Measurements from ENCODE around the gene LDB2.

LDB2 gene

DNA sequence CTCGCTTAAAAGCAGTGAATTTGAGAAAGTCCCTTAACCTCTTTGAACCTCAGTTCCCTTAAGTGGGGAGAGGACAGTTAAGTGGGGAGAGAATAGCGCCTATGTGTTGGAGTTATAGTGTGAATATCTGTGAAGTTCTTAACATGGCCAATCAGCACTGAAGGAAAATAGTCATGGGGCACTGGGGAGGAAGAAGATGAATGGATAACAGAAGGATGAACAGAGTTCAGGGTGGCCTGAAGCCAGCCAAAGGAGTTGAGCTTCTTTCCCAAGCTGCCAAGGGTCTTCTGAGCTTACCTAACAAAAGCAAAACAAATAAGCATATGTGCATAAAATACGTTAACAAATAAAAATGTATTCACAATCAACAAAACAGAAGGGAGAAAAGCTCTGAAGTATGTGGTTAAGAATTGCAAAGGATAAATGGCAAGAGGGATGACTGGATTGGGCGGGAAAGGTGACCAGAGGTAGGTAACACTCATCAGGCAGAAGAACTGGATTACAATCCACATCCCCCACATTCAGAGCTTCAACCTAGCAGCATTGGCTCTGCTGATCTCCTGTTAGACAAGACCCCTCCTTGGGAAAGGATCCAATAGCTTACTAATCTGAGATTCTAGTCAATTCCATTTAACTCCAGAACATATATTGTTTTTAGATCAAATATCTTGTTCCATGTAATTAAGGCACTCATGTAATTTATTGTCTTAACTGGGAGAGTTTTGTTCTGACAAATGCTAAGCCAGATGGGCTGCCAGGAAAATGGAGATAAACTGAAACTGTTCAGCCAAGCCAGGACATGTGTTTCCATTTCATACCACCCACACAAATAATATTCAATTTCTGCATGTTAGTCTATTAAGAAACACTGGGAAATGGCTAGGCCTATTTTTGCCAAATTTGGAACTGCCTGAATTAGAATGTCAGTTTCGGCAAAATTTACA lies 221.2 kb downstream of the LDB2 start:
- no peak for DNase-seq

DNA sequence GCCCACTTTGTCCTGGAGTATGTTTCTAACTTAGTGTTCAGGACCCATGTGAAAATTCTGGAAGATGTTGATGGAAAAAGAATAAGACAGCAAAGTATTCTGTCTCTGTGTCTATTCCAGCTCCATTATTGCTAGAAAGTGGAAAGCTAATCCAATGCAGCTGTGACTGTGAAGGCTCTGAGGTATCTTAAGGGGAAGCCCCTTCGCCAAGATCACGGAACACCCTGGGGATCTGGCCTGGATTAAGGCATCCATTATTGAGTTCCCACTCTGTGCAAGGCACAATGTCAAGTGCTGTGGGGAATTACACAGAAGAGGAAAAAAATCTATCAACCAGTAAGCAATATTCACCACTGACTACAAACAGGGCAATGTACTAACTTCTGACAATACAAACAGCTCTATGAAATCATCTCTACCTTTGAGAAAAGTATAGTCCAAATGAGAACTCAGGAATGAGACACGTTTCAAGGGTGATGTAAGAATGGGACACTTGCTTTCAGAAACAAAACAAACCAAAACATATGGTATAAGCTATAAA lies 222.1 kb downstream of the LDB2 start:
- DNase-seq: no peak

DNA sequence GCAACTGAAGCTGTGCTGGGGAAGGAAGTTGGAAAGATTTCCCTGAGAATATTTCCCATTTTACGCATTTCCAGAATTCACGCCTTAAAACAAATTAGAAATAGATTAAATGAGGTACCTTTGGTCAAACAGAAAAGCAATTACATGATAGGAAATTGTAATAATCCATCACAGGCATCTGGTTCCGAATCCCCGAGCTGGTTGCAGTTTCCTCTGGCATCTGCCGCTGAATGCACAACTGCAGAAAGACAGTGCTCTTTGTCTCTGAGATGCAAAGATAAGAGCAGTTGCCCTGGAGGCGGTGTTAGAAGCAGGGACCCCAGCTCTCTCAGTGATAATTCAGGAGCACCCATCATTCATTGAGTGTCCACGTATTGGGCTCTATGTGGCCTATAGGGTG lies 224.4 kb downstream of the LDB2 start:
- DNase-seq: no peak

GRCh38 chr4:16672421-16672820 lies 226.0 kb downstream of the LDB2 start:
- no peak for DNase-seq

DNA sequence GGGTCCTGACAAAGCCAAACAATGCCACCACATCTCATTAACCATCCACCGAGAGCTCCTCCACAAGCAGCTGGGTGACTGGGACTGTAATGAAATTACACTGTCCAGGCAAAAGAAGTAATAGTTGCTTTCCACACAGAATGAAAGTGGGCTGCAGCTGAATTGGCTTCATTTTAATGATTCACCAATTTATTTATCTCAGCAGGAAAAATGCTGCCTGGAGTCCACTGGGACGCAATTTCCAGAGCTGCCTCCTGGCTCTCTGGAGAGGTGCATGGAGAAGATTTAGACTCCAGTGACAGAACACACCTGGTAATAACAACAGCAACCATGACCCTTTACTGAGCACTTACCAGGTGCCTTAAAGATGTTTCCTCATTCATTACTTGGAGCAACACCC lies 226.7 kb downstream of the LDB2 start:
- DNase-seq: no peak

GRCh38 chr4:16670727-16671126 lies 227.7 kb downstream of the LDB2 start:
- no peak for DNase-seq

DNA sequence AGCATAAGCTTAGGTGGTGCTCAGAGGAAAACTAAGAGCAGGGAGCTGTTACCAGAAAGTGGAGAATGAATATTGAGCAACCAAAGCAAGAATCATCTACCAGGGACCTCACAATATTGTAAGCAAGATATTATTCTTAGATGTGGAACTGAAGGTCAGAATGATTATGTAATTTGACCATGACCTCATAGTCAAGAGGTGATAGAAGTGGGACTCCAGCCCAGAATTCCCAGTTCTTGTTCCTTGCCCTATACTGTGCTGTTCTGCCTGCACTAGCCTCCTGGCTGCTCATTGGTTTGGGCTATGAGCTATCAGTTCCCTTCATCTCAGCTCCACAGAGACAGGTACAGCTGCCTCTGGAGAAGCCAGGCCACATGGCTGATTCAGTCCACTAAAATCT lies 229.4 kb downstream of the LDB2 start:
- no peak for DNase-seq

DNA sequence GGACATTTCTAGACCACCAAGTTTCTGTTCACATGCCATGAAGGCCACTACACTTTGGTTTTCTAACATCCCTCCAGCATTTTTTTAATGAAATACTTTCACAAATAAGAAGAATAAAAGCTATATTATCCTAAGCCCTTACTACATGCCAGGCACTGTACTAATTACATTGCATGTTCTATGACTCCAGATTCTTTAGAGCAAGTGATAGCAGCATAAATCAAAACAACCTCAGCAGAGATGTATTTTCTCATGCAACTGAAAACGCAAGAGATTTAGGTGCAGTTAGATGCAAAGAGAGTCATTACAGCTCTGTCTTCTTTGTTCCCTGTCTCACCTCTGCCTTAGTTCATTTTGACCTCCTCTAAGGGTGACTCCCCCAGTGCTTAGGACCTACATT lies 230.0 kb downstream of the LDB2 start:
- no peak for DNase-seq

DNA sequence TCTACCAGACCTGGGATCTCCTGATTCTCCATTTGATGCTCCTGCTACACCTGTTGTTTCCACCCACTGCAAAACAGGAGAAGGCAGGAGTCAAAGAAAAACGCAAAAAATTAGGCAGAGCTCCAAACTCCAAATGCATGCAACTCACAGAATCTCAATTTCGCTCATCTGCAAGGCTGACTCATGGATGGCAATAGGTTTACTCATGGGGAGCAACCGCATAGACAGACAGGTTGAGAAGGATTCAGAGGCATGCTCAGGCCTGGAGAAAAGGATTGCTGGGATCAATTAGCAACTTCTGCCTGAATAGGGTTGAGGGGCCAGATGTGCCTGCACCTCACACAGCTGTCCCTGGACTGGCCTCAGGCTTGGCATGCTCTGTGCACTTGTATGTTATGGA lies 231.0 kb downstream of the LDB2 start:
- no peak for DNase-seq

- DNase-seq: no peak
Observed at GRCh38 chr4:16665942-16666551, 232.4 kb downstream of the LDB2 start.

GRCh38 chr4:16663732-16664131 lies 234.7 kb downstream of the LDB2 start:
- no peak for DNase-seq

GRCh38 chr4:16663307-16663706 lies 235.1 kb downstream of the LDB2 start:
- DNase-seq: no peak

- DNase-seq: no peak
Observed at GRCh38 chr4:16661813-16662212, 236.6 kb downstream of the LDB2 start.

DNA sequence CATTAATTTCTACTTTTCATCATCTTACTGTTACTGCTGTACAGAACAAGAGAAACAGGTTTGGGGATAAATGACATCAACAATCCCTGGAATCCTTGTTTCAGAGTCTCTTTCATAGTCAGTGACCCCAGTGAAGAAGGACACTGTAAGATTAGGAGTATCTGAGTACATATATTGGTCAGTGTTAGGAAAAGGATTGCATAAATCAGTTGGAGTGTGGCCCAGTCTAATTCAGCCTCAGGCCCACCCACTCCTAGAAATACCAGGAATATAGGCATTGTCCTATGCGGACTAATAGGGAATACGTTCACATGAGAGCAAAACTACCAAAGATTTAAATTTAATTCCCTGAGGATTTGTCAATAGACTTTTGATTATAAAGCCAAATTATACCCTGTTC lies 237.8 kb downstream of the LDB2 start:
- DNase-seq: no peak

- no peak for DNase-seq
Observed at GRCh38 chr4:16659694-16660093, 238.8 kb downstream of the LDB2 start.

GRCh38 chr4:16659079-16659478 lies 239.4 kb downstream of the LDB2 start:
- DNase-seq: no peak

GRCh38 chr4:16658183-16658582 lies 240.3 kb downstream of the LDB2 start:
- DNase-seq: no peak

GRCh38 chr4:16655111-16655510 lies 243.3 kb downstream of the LDB2 start:
- DNase-seq: no peak

DNA sequence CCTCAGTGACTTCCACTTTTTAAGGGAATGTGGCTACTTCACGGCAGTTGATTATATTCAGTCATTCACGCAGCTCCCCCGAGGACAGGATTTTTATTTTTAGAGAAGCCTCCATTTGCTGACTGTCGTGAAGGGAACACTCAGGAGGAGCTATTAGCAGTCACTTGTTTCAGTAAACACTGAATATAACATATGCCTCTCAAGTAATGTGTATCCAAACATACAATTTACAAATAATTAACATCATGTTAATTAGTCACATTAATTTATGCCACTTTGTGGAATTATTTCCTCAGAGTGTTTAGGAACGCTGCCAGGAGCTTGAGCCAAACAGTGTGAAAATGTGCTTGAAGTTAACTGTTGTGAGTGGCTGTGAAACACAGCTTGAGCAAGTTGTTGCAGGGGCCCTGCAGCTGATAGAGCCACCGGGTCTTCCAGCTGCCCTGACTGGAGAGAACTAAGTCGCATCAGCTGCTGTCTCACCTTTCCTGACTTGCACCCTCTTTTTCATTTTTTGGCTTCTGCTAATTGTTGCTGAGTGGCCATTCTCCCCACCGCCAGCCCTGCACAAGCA lies 245.6 kb downstream of the LDB2 start:
- no peak for DNase-seq

- DNase-seq: no peak
Observed at GRCh38 chr4:16646459-16646858, 252.0 kb downstream of the LDB2 start.

GRCh38 chr4:16643893-16644292 lies 254.6 kb downstream of the LDB2 start:
- no peak for DNase-seq

DNA sequence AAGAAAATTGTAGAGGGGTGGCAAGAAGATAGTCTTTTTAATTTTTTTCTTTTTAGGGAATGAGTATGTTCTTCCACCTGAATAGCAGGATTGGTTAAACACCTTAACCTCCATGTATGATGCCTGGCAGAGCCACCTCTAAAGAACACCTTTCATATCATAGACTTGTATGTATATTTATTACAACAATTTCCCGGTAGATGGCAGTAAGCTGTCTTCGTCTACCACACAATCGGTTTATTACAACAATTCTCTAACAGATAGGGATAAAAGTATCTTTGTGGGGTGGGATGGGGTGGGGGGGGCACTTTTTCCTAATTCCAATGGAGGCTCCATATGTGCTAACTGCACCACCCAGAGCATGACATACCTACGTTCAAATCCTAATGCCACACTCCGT lies 255.5 kb downstream of the LDB2 start:
- DNase-seq: no peak

- no peak for DNase-seq
Observed at GRCh38 chr4:16641971-16642370, 256.5 kb downstream of the LDB2 start.
